HG03039 (cell line): ENCODE measurements around the gene SFT2D1.

ENCODE experiments used
- ATAC-seq: cut with Tn5 transposase; IDR thresholded peaks from one replicate; pipeline ENCODE4 v1.9.1; 2021; ENCODE audit warnings: mild to moderate bottlenecking, moderate library complexity; ENCODE audit not compliant: unreplicated experiment

Gene SFT2D1

GRCh38 chr6:166308769-166309589 is 33.4 kb downstream of the SFT2D1 start:
- ATAC-seq, result no peak

GRCh38 chr6:166308033-166308768 is 34.1 kb downstream of the SFT2D1 start, which contains the start of gene PRR18:
PRR18 (minus strand) TSS chr6:166308392; CDS start chr6:166308142, 250 bp downstream.
- no peak for ATAC-seq

GRCh38 chr6:166307082-166308032 is 35.0 kb downstream of the SFT2D1 start:
- ATAC-seq, result no peak

GRCh38 chr6:166306378-166307081 is 35.8 kb downstream of the SFT2D1 start:
- ATAC-seq, result no peak

GRCh38 chr6:166305562-166306117 is 36.7 kb downstream of the SFT2D1 start:
- no peak for ATAC-seq

- ATAC-seq, result no peak
These were observed 38.2 kb downstream of the SFT2D1 start for GRCh38 chr6:166304106-166304505.

- no peak for ATAC-seq
These were observed 40.5 kb downstream of the SFT2D1 start for GRCh38 chr6:166301611-166302529.

- no peak for ATAC-seq
These were observed 41.9 kb downstream of the SFT2D1 start for GRCh38 chr6:166300357-166300987.

- no peak for ATAC-seq
These were observed 44.7 kb downstream of the SFT2D1 start for GRCh38 chr6:166297606-166298005.

- no peak for ATAC-seq
These were observed 46.1 kb downstream of the SFT2D1 start for GRCh38 chr6:166296035-166296883.

GRCh38 chr6:166293731-166294584 is 48.4 kb downstream of the SFT2D1 start:
- no peak for ATAC-seq

GRCh38 chr6:166289207-166290060 is 52.9 kb downstream of the SFT2D1 start:
- no peak for ATAC-seq

- peak; percentile 85 for ATAC-seq
These were observed 55.5 kb downstream of the SFT2D1 start for GRCh38 chr6:166286839-166287271.

- no peak for ATAC-seq
These were observed 57.1 kb downstream of the SFT2D1 start for GRCh38 chr6:166285233-166285632.

GRCh38 chr6:166284640-166285039 is 57.7 kb downstream of the SFT2D1 start:
- no peak for ATAC-seq
